Gastrocnemius medialis (tissue), 4 donors: ENCODE data around the gene RFX5. TPM values are rescaled to one million over a fixed set of nuclear protein-coding genes. Genes with fewer than 3 reads are reported as not detected.
A peak's percentile ranks its signal among the peaks of the same experiment; 100 is the strongest.

Source experiments
- ATAC-seq, 2 donors: fragments of 150-250 bp; one replicate each; pipeline ENCODE4 v1.9.1; 2016
- DNase-seq, 2 donors: peaks; one replicate each; pipeline ENCODE4 v3.0.0-alpha.2; 2019
- H3K27ac ChIP-seq, 4 donors: fragments of 200-600 bp; sonication (generic); 1 replicate in 1 of 4; 2 replicates in 3 of 4; pipeline ENCODE4 v1.5.1; 2016 to 2018; ENCODE audit warnings: mild to moderate bottlenecking in 2 of 4, moderate library complexity in 1 of 4
- H3K27me3 ChIP-seq, 3 donors: fragments of 200-600 bp; sonication (generic) in 2 of 3; 1 replicate in 1 of 3; 2 replicates in 2 of 3; pipeline versions ENCODE4 v1.5.1 to v1.6.0; 2016 to 2019; ENCODE audit warnings: mild to moderate bottlenecking in 1 of 3, moderate library complexity in 1 of 3
- H3K36me3 ChIP-seq, 2 donors: fragments of 200-600 bp; sonication (generic) in 1 of 2; one replicate each; pipeline ENCODE4 v1.5.1; 2017 to 2018
- H3K4me1 ChIP-seq, 2 donors: fragments of 200-600 bp; sonication (generic) in 1 of 2; one replicate each; pipeline ENCODE4 v1.5.1; 2016 to 2017; ENCODE audit warnings: mild to moderate bottlenecking in 2 of 2
- H3K4me3 ChIP-seq, 4 donors: fragments of 200-600 bp; sonication (generic) in 3 of 4; 1 replicate in 1 of 4; 2 replicates in 3 of 4; pipeline ENCODE4 v1.5.1; 2016 to 2019; ENCODE audit warnings: mild to moderate bottlenecking in 2 of 4
- H3K9me3 ChIP-seq, 3 donors: fragments of 200-600 bp; sonication (generic) in 2 of 3; 1 replicate in 1 of 3; 2 replicates in 2 of 3; pipeline ENCODE4 v1.5.1; 2016 to 2019
- POLR2A ChIP-seq, 2 donors: fragments of 450-650 bp; IDR thresholded peaks; one replicate each; pipeline ENCODE4 v1.6.1; 2017; ENCODE audit warnings: antibody characterized with exemption in 2 of 2, mild to moderate bottlenecking in 2 of 2, moderate library complexity in 2 of 2
- in situ Hi-C, 4 donors: fragments of 200-750 bp; cut with MboI; loops; one replicate each; pipeline versions ENCODE4 v1.15.0 to v1.8.0; 2017; ENCODE audit warnings: low sequenced_read_pairs in 4 of 4
- intact Hi-C: fragments of 100-400 bp; cut with DNase I; formaldehyde crosslinking; loops from one replicate; pipeline ENCODE4 v1.15.1; 2023; ENCODE audit warnings: low total_unique reads
- total RNA-seq, 4 donors: library from RNA; depleted of rRNA; stranded (reverse); fragments of >200 nt; gene quantifications; one replicate each; pipeline versions ENCODE4 v1.1.0 to v1.2.3, GENCODE V29; 2016
- TF ChIP-seq, protein P1 (sequence below), 5 experiments: fragments of 450-650 bp in 3 of 5; fragments of 200-600 bp in 2 of 5; sonication (generic) in 2 of 5; IDR thresholded peaks in 4 of 5; conservative IDR thresholded peaks in 1 of 5; 1 replicate in 4 of 5; 2 replicates in 1 of 5; pipeline ENCODE4 v1.5.1; 2016 to 2019; ENCODE audit warnings: antibody characterized with exemption in 5 of 5, mild to moderate bottlenecking in 3 of 5, moderate library complexity in 3 of 5

The RFX5 gene
- total RNA-seq, 4 donors from 2014 or later = 11.4 to 24.0 (median 20.6) TPM

DNA sequence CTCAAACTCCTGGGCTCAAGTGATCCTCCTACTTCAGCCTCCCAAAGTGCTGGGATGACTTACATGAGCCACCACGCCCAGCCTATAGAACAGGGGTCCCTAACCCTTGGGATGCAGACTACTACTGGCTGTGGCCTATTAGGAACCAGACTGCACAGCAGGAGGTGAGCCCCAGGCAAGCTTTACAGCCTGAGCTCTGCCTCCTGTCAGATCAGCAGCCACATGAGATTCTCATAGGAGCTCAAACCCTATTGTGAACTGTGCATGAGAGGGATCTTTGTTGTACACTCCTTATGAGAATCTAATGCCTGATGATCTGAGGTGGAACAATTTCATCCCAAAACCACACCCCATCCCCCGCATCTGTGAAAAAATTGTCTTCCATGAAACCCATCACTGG, 39.0 kb upstream of the RFX5 start:
- no peaks in the 10 kb centered on the region for H3K4me1 ChIP-seq
- no peaks in the 10 kb centered on the region for H3K27me3 ChIP-seq
- H3K9me3 ChIP-seq = no peaks in the 10 kb centered on the region
- intact Hi-C loops (no loop called here), in situ Hi-C loops (no loop called here)
- ATAC-seq (no peak), DNase-seq (no peak)
- no peaks in the 10 kb centered on the region for H3K36me3 ChIP-seq
- no peak overlapping the region for H3K4me3 ChIP-seq
- TF ChIP-seq, protein P1, sequence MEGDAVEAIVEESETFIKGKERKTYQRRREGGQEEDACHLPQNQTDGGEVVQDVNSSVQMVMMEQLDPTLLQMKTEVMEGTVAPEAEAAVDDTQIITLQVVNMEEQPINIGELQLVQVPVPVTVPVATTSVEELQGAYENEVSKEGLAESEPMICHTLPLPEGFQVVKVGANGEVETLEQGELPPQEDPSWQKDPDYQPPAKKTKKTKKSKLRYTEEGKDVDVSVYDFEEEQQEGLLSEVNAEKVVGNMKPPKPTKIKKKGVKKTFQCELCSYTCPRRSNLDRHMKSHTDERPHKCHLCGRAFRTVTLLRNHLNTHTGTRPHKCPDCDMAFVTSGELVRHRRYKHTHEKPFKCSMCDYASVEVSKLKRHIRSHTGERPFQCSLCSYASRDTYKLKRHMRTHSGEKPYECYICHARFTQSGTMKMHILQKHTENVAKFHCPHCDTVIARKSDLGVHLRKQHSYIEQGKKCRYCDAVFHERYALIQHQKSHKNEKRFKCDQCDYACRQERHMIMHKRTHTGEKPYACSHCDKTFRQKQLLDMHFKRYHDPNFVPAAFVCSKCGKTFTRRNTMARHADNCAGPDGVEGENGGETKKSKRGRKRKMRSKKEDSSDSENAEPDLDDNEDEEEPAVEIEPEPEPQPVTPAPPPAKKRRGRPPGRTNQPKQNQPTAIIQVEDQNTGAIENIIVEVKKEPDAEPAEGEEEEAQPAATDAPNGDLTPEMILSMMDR (IDR thresholded peaks at IDR 0.05 in 4 of 5, conservative IDR thresholded peaks at IDR 0.05 in 1 of 5) = no peak
- H3K27ac ChIP-seq = no peak overlapping the region

DNA sequence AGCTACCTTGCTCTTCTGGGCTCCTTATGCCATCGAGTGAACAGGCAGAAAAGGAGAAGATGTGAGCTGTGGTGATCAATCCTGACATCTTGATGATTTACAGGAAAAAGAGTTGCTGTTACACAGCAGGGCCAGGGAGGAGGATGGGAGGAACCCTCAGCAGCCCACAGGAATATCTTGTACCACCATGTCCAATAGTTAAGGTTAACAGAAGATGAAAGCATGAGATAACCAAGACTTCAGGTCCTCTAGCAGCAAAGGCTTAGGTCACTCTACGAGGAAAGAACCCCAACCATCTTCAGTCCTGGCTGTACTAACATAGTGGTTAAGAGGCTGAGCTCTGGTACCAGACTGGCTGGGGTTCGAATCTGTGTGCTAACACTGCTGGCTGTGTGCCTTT, 37.5 kb upstream of the RFX5 start:
- Histone ChIP-seq H3K4me3 (no peak overlapping the region), H3K4me1 (no peaks in the 10 kb centered on the region), H3K27me3 (no peaks in the 10 kb centered on the region), H3K27ac (no peak overlapping the region), H3K36me3 (no peaks in the 10 kb centered on the region), H3K9me3 (no peaks in the 10 kb centered on the region)
- TF ChIP-seq, protein P1 (IDR thresholded peaks at IDR 0.05 in 4 of 5, conservative IDR thresholded peaks at IDR 0.05 in 1 of 5) = no peak
- TF ChIP-seq POLR2A (IDR thresholded peaks at IDR 0.05) = no peak
- intact Hi-C loops (no loop called here), in situ Hi-C loops (no loop called here)
- ATAC-seq (no peak), DNase-seq (no peak)

DNA sequence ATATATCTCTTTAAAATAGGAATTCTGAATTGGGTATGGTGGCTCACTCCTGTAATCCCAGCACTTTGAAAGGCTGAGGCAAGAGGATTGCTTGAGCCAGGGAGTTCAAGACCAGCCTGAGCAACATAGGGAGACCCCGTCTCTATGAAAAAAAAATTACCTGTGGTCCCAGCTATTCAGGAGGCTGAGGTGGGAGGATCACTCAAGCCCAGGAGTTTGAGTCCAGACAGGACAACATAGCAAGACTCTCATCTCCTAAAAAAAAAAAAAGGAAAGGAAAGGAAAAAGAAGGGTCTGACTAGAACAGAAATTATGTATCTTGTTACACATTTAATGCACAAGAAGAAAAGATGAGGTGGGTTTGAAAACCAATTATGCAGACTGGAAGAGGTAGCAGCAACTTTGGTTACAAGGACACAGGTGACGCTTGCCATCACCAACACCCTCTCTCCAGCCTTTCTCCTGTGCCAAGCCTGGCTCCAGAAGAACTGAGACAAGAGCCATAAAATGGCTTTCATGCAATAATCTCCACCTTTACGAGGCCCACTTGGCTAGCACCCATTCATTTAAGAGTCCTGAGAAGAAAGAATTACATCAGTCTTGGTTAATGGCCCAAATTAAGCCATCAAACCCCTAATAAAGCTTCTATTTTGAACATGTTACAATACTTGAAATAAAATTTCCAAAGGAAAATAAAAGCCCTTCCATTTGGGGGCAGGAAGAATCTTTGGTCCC, 30.3 kb upstream of the RFX5 start:
- Histone ChIP-seq H3K4me1 (peaks cover under 1 to 8% of the 10 kb centered on the region in 2 donors), H3K36me3 (no peaks in the 10 kb centered on the region), H3K27me3 (no peaks in the 10 kb centered on the region), H3K9me3 (no peaks in the 10 kb centered on the region), H3K4me3 (no peak overlapping the region), H3K27ac (no peak overlapping the region)
- DNase-seq (no peak), ATAC-seq (no peak)
- in situ Hi-C loops = no loop called here
- TF ChIP-seq, protein P1 (IDR thresholded peaks at IDR 0.05 in 4 of 5, conservative IDR thresholded peaks at IDR 0.05 in 1 of 5) = no peak
- TF ChIP-seq POLR2A (IDR thresholded peaks at IDR 0.05) = no peak
- intact Hi-C loops = no loop called here

DNA sequence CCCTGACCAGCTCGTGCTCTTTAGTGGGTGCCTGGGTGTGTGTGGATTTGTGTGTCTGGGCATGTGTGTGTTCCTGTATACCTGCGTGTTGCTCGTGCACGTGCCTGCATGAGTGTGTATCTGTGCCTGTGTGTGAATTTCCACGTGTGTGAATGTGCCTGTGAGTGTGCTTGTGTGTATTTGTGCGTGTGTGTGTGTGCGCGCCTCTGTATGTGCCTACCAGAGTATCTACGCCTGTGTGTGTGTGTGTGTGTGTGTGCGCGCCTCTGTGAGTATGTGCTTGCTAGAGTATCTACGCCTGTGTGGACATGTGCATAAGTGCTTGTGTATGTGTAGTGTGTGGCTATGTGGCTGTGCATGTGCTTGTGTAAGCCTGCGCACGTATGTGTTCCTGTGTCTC, 26.1 kb upstream of the RFX5 start:
- H3K4me3 ChIP-seq = no peak overlapping the region
- H3K27me3 ChIP-seq = no peaks in the 10 kb centered on the region
- in situ Hi-C loops = no loop called here
- no peaks in the 10 kb centered on the region for H3K9me3 ChIP-seq
- DNase-seq = no peak
- no peak for ATAC-seq
- peak overlapping the region in 1 of 4 donors; percentile 85 for H3K27ac ChIP-seq
- intact Hi-C loops = no loop called here
- H3K36me3 ChIP-seq = peaks cover 0 to 4% of the 10 kb centered on the region in 2 donors
- TF ChIP-seq, protein P1 (IDR thresholded peaks at IDR 0.05 in 4 of 5, conservative IDR thresholded peaks at IDR 0.05 in 1 of 5) = no peak
- no peak for TF ChIP-seq POLR2A (IDR thresholded peaks at IDR 0.05)
- H3K4me1 ChIP-seq = peaks cover 31 to 45% of the 10 kb centered on the region in 2 donors
